Pericardium fibroblast (primary cell): ENCODE data around the gene ZNRF2. TPM values are rescaled to one million over a fixed set of nuclear protein-coding genes. Genes with fewer than 3 reads are reported as not detected.

ENCODE experiments used
- total RNA-seq: library from RNA; depleted of rRNA; stranded (reverse); fragments of >200 nt; gene quantifications from 2 replicates; pipeline ENCODE4 v1.2.3, GENCODE V29; 2015

ZNRF2 gene
- 4.0 and 4.3 TPM in 2 replicates for total RNA-seq

GRCh38 chr7:30284298-30285066, at the start of gene ZNRF2:
Gene ZNRF2, plus strand, starts transcription at chr7:30284597. Its CDS starts 761 bp downstream, at chr7:30285358.

Other genes starting within 250 kb of the ZNRF2 start
- gene MTURN, start 149.6 kb upstream of the ZNRF2 start, total RNA-seq: 16.1 and 27.5 TPM in 2 replicates
- 10.0 and 11.7 TPM in 2 replicates for gene NOD1, start 194.2 kb downstream of the ZNRF2 start, total RNA-seq
- gene GGCT, start 220.2 kb downstream of the ZNRF2 start, total RNA-seq: 28.1 and 33.6 TPM in 2 replicates